HG03439 (cell line): Measurements from ENCODE around the gene LYST.
"Not testable (repeated sequence)": the region's sequence is repeated elsewhere in the genome, so short reads cannot be mapped to it uniquely, and the experiment has no call there.

Experiments
- ATAC-seq: cut with Tn5 transposase; IDR thresholded peaks from one replicate; pipeline ENCODE4 v1.9.1; 2021; ENCODE audit warnings: mild to moderate bottlenecking, moderate library complexity; ENCODE audit not compliant: unreplicated experiment

Gene LYST

GRCh38 chr1:235671992-235672391, 194.7 kb downstream of the LYST start:
- no peak for ATAC-seq

- no peak for ATAC-seq
Measured at GRCh38 chr1:235670157-235670776, 196.4 kb downstream of the LYST start.

GRCh38 chr1:235669277-235669676, 197.4 kb downstream of the LYST start:
- ATAC-seq: no peak

- ATAC-seq: no peak
Measured at GRCh38 chr1:235663628-235664027, 203.1 kb downstream of the LYST start.

GRCh38 chr1:235661568-235661967, 205.1 kb downstream of the LYST start:
- no peak for ATAC-seq

GRCh38 chr1:235659186-235659771, 207.4 kb downstream of the LYST start:
- ATAC-seq: no peak

- no peak for ATAC-seq
Measured at GRCh38 chr1:235657747-235658526, 208.8 kb downstream of the LYST start.

GRCh38 chr1:235657269-235657668, 209.4 kb downstream of the LYST start:
- ATAC-seq: no peak

GRCh38 chr1:235652364-235652763, 214.3 kb downstream of the LYST start:
- ATAC-seq: no peak

GRCh38 chr1:235651170-235651806, 215.4 kb downstream of the LYST start:
- no peak for ATAC-seq

GRCh38 chr1:235650341-235651169, 216.2 kb downstream of the LYST start:
- ATAC-seq: no peak

- ATAC-seq: no peak
Measured at GRCh38 chr1:235649368-235650163, 217.1 kb downstream of the LYST start, which contains the start of gene GNG4. Gene GNG4 (minus strand): TSS chr1:235649784. CDS start chr1:235583838, 65,946 bp downstream.

- no peak for ATAC-seq
Measured at GRCh38 chr1:235648954-235649367, 217.7 kb downstream of the LYST start.

- no peak for ATAC-seq
Measured at GRCh38 chr1:235648407-235648907, 218.2 kb downstream of the LYST start.

- ATAC-seq: not testable (repeated sequence)
Measured at GRCh38 chr1:235647537-235647936, 219.2 kb downstream of the LYST start.

- no peak for ATAC-seq
Measured at GRCh38 chr1:235646463-235646862, 220.2 kb downstream of the LYST start.

GRCh38 chr1:235644693-235645305, 221.9 kb downstream of the LYST start:
- ATAC-seq: no peak

- ATAC-seq: no peak
Measured at GRCh38 chr1:235643837-235644692, 222.6 kb downstream of the LYST start.
